Activated effector memory CD4-positive, alpha-beta T cell treated with anti-CD3 and anti-CD28 coated beads, Interleukin-2, amount 50 U/mL, for 16 hours (primary cell): ENCODE measurements around the gene TMEM130.
"Not testable (repeated sequence)": the region's sequence is repeated elsewhere in the genome, so short reads cannot be mapped to it uniquely, and the experiment has no call there.

Experiments used
- DNase-seq: peaks from one replicate; pipeline ENCODE4 v3.0.0-alpha.2; 2020

TMEM130 gene

GRCh38 chr7:98875501-98875900, 5.7 kb upstream of the TMEM130 start:
- DNase-seq: no peak

GRCh38 chr7:98874942-98875341, 5.1 kb upstream of the TMEM130 start:
- DNase-seq: no peak

GRCh38 chr7:98873610-98874009, 3.8 kb upstream of the TMEM130 start:
- peak; percentile 19 for DNase-seq

- peak; percentile 64 for DNase-seq
These were observed 2.6 kb upstream of the TMEM130 start for GRCh38 chr7:98872328-98872924.

- peak; percentile 45 for DNase-seq
These were observed 1.1 kb upstream of the TMEM130 start for GRCh38 chr7:98870807-98871491.

GRCh38 chr7:98870121-98870651, 372 bp upstream of the TMEM130 start:
- DNase-seq: peak; percentile 90

GRCh38 chr7:98869027-98869596, 702 bp downstream of the TMEM130 start:
- peak; percentile 61 for DNase-seq

- DNase-seq: no peak
These were observed 1.4 kb downstream of the TMEM130 start for GRCh38 chr7:98868450-98868849.

GRCh38 chr7:98866765-98867164, 3.0 kb downstream of the TMEM130 start:
- DNase-seq: no peak

GRCh38 chr7:98866351-98866750, 3.5 kb downstream of the TMEM130 start:
- DNase-seq: no peak

- DNase-seq: no peak
These were observed 4.9 kb downstream of the TMEM130 start for GRCh38 chr7:98864731-98865453.

GRCh38 chr7:98863601-98864000, 6.2 kb downstream of the TMEM130 start:
- DNase-seq: no peak

GRCh38 chr7:98862716-98863420, 6.9 kb downstream of the TMEM130 start:
- no peak for DNase-seq

GRCh38 chr7:98862203-98862602, 7.6 kb downstream of the TMEM130 start:
- no peak for DNase-seq

- no peak for DNase-seq
These were observed 9.7 kb downstream of the TMEM130 start for GRCh38 chr7:98860071-98860470.

GRCh38 chr7:98855610-98856422, 14.0 kb downstream of the TMEM130 start:
- no peak for DNase-seq

GRCh38 chr7:98852826-98853225, 17.0 kb downstream of the TMEM130 start:
- DNase-seq: no peak

- DNase-seq: no peak
These were observed 20.9 kb downstream of the TMEM130 start for GRCh38 chr7:98848918-98849317.

GRCh38 chr7:98842552-98842951, 27.3 kb downstream of the TMEM130 start:
- not testable (repeated sequence) for DNase-seq

GRCh38 chr7:98841179-98841997, 28.4 kb downstream of the TMEM130 start:
- peak; percentile 91 for DNase-seq

GRCh38 chr7:98840722-98841121, 29.1 kb downstream of the TMEM130 start:
- no peak for DNase-seq
